Activated CD4-positive, alpha-beta T cell treated with anti-CD3 and anti-CD28 coated beads for 36 hours (primary cell): ENCODE data around the gene HAAO. TPM values are rescaled to one million over a fixed set of nuclear protein-coding genes. Genes with fewer than 3 reads are reported as not detected.

Source experiments
- ATAC-seq: fragments of 200-7000 bp; cut with Tn5 transposase; one replicate; pipeline ENCODE4 v1.10.0; 2021; ENCODE audit warnings: mild to moderate bottlenecking, moderate library complexity
- CTCF ChIA-PET: fragments of 350-600 bp; sonication (Branson Sonifier 250); formaldehyde crosslinking; loops from one replicate; lab custom pipeline; 2021; ENCODE audit warnings: antibody characterized with exemption; lab: Charles Lee
- POLR2A ChIA-PET: fragments of 350-600 bp; sonication (Branson Sonifier 250); formaldehyde crosslinking; loops from one replicate; lab custom pipeline; 2021; ENCODE audit warnings: antibody characterized with exemption, inconsistent platforms; lab: Charles Lee
- DNase-seq: peaks from one replicate; pipeline ENCODE4 v3.0.0-alpha.2; 2020
- H3K27ac Mint-ChIP-seq: one replicate; pipeline ENCODE4 v1.8.0; 2021; ENCODE audit warnings: mixed read lengths
- H3K27me3 Mint-ChIP-seq: one replicate; pipeline ENCODE4 v1.8.0; 2021; ENCODE audit warnings: mixed read lengths
- H3K36me3 Mint-ChIP-seq: one replicate; pipeline ENCODE4 v1.8.0; 2021; ENCODE audit warnings: low read depth, mixed read lengths
- H3K4me1 Mint-ChIP-seq: one replicate; pipeline ENCODE4 v1.8.0; 2021; ENCODE audit warnings: mixed read lengths
- H3K4me3 Mint-ChIP-seq: one replicate; pipeline ENCODE4 v1.8.0; 2021; ENCODE audit warnings: mild to moderate bottlenecking, moderate library complexity, mixed read lengths
- H3K9me3 Mint-ChIP-seq: one replicate; pipeline ENCODE4 v1.8.0; 2021; ENCODE audit warnings: low read depth, mixed read lengths
- intact Hi-C, 2 experiments: fragments of 100-400 bp; cut with DNase I in 1 of 2; cut with micrococcal nuclease in 1 of 2; formaldehyde crosslinking; loops; one replicate each; pipeline versions ENCODE4 v1.14.2 to v1.15.1; 2022 to 2024; cut with DNase I, micrococcal nuclease
- total RNA-seq, 2 experiments: library from RNA; stranded (reverse); gene quantifications; one replicate each; pipeline ENCODE4 v1.2.3, GENCODE V29; 2021

Gene HAAO
- total RNA-seq, 2 experiments from 2014 or later: 0.86 to 1.2 TPM

- no peak overlapping the region for H3K4me3 Mint-ChIP-seq
- POLR2A ChIA-PET: interaction anchor here (1.2 kb wide), 1 partner anchor 9 kb away, joined by 5 read pairs; no protein-coding TSS in a partner anchor
- no peak for ATAC-seq
- H3K27me3 Mint-ChIP-seq: peaks cover 5% of the 10 kb centered on the region
- no peak overlapping the region for H3K27ac Mint-ChIP-seq
- CTCF ChIA-PET: interaction anchor here (1.6 to 1.9 kb wide), 2 partner anchors 9 to 12 kb away, joined by 6 to 14 read pairs; no protein-coding TSS in a partner anchor
- no peaks in the 10 kb centered on the region for H3K36me3 Mint-ChIP-seq
- no peak for DNase-seq
- intact Hi-C loops: no loop called here
- H3K4me1 Mint-ChIP-seq: peaks cover 14% of the 10 kb centered on the region
- H3K9me3 Mint-ChIP-seq: no peaks in the 10 kb centered on the region
Observed at GRCh38 chr2:42801381-42801780, 9.0 kb upstream of the HAAO start.

DNA sequence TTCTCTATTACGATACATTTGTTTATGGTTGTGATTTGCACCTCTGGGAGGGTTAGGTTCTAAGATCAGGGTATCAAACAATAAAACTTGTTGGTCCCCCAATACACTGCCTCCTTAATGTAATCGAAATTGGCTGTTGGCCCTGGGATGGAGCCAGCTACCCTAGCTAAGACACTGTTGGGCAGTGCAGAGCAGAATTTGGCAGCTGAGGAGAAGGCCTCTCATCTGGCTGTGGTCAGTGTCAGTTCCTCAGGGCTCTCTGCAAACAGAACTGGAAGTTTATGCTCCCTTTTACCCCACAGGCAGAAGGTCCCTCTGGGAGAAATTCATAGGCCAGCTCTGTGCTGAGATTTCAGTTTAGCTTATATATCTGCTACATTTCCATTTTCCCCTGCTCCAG, 8.6 kb upstream of the HAAO start:
- no peak for DNase-seq
- intact Hi-C loops: no loop called here
- ATAC-seq: no peak
- peaks cover 16% of the 10 kb centered on the region for H3K4me1 Mint-ChIP-seq
- H3K27me3 Mint-ChIP-seq: peaks cover 5% of the 10 kb centered on the region
- POLR2A ChIA-PET: interaction anchor here (1.2 kb wide), 1 partner anchor 9 kb away, joined by 5 read pairs; no protein-coding TSS in a partner anchor
- no peak overlapping the region for H3K27ac Mint-ChIP-seq
- CTCF ChIA-PET: interaction anchor here (1.0 to 1.9 kb wide), 3 partner anchors 9 to 289 kb away, joined by 3 to 14 read pairs (median 6); no protein-coding TSS in a partner anchor
- H3K9me3 Mint-ChIP-seq: no peaks in the 10 kb centered on the region
- no peaks in the 10 kb centered on the region for H3K36me3 Mint-ChIP-seq
- no peak overlapping the region for H3K4me3 Mint-ChIP-seq

DNA sequence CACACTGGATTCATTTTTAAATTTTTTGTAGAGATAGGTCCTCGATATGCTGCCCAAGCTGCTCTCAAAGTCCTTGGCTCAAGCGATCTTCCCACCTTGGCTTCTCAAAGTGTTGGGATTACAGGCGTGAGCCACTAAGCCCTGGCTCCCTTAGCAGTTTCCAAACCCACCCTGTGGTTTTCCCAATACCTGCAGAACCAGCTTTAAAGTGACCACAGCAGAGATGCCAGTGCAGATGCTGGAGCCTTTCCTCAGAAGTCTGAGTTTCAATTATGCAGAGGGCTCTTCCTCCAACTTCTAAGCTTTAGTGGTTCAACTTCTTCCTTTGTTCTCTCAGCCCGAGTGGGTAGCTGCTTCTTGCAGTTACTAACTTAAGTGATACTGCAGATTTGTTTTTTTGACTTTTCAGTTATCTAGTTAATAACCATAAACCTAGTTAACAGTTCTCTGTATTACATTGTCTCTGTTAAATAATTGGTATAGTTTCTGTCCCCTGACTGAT, 8.1 kb upstream of the HAAO start:
- H3K4me3 Mint-ChIP-seq: no peak overlapping the region
- H3K9me3 Mint-ChIP-seq: no peaks in the 10 kb centered on the region
- ATAC-seq: no peak
- intact Hi-C loops: no loop called here
- POLR2A ChIA-PET: interaction anchor here (1.2 kb wide), 1 partner anchor 10 kb away, joined by 5 read pairs; no protein-coding TSS in a partner anchor
- no peak for DNase-seq
- peaks cover 4% of the 10 kb centered on the region for H3K27me3 Mint-ChIP-seq
- CTCF ChIA-PET: interaction anchor here (0.9 to 1.9 kb wide), 4 partner anchors 10 to 288 kb away, joined by 3 to 14 read pairs (median 4); no protein-coding TSS in a partner anchor
- H3K27ac Mint-ChIP-seq: no peak overlapping the region
- no peaks in the 10 kb centered on the region for H3K36me3 Mint-ChIP-seq
- H3K4me1 Mint-ChIP-seq: peaks cover 21% of the 10 kb centered on the region

DNA sequence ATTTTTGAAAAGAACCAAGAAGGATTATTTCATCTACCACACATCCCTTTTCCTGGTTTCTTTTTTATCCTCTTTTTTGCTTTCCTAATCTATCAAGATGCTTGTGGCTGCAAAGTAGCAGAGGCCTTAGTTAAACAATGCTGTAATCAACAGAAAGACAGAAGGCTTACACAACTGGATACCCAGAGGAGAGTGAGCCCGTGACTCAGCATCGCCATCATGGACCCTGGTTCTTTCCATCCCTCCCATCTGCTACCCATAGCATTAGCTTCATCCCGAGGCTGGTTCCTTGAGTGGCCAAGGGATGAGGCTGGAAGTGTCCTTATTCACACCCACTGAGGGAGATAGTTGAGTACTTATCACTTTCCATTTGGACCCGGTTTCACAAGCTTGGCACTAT, 7.5 kb upstream of the HAAO start:
- no peak for DNase-seq
- POLR2A ChIA-PET: interaction anchor here (0.7 to 1.2 kb wide), 2 partner anchors 11 to 95 kb away, joined by 3 to 5 read pairs; no protein-coding TSS in a partner anchor
- intact Hi-C loops: no loop called here

DNA sequence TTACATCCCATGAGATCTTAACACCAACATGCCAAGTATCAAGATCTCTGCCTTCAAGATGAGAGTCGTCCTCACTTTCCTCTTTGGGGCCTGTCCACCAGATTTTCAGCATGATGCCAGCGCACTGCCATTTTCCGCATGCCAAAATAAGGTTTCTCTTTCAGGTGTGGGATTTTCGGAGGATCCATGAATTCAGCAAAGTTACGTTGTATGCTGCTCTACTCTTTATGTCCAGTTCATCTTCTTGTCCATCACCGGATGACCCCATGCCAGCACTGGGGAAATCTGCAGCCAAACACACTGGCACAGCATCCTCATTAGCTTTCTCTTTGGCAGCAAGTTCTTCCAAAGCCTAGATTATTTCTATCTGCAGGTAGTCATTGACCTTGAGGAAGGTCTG, 4.9 kb upstream of the HAAO start:
- H3K4me3 Mint-ChIP-seq: no peak overlapping the region
- intact Hi-C loops: no loop called here
- ChIA-PET POLR2A (interaction anchor here (2.3 kb wide), 1 partner anchor 13 kb away, joined by 8 read pairs; no protein-coding TSS in a partner anchor), CTCF (interaction anchor here (1.0 to 2.1 kb wide), 2 partner anchors 12 to 14 kb away, joined by 4 to 16 read pairs; no protein-coding TSS in a partner anchor)
- ATAC-seq: no peak
- peaks cover 17% of the 10 kb centered on the region for H3K27me3 Mint-ChIP-seq
- no peaks in the 10 kb centered on the region for H3K9me3 Mint-ChIP-seq
- DNase-seq: no peak
- no peaks in the 10 kb centered on the region for H3K36me3 Mint-ChIP-seq
- peaks cover 33% of the 10 kb centered on the region for H3K4me1 Mint-ChIP-seq
- H3K27ac Mint-ChIP-seq: no peak overlapping the region

More for the DNA sequence above, 7.5 kb upstream of the HAAO start:
- Mint-ChIP-seq H3K27ac (no peak overlapping the region), H3K4me3 (no peak overlapping the region), H3K9me3 (no peaks in the 10 kb centered on the region), H3K27me3 (peaks cover 4% of the 10 kb centered on the region), H3K4me1 (peaks cover 22% of the 10 kb centered on the region), H3K36me3 (no peaks in the 10 kb centered on the region)
- ATAC-seq: no peak
- CTCF ChIA-PET: interaction anchor here (0.9 to 1.9 kb wide), 3 partner anchors 10 to 288 kb away, joined by 3 to 14 read pairs (median 3); no protein-coding TSS in a partner anchor

- peaks cover 23% of the 10 kb centered on the region for H3K27me3 Mint-ChIP-seq
- H3K36me3 Mint-ChIP-seq: peaks cover 1% of the 10 kb centered on the region
- no peaks in the 10 kb centered on the region for H3K9me3 Mint-ChIP-seq
- no peak overlapping the region for H3K4me3 Mint-ChIP-seq
- POLR2A ChIA-PET: interaction anchor here (2.3 kb wide), 1 partner anchor 14 kb away, joined by 8 read pairs; no protein-coding TSS in a partner anchor
- peaks cover 39% of the 10 kb centered on the region for H3K4me1 Mint-ChIP-seq
- intact Hi-C loops: no loop called here
- H3K27ac Mint-ChIP-seq: no peak overlapping the region
- ATAC-seq (no peak), DNase-seq (no peak)
- CTCF ChIA-PET: interaction anchor here (0.6 to 2.1 kb wide), 4 partner anchors 14 to 42 kb away, joined by 3 to 16 read pairs (median 3); no protein-coding TSS in a partner anchor
Observed at GRCh38 chr2:42796427-42797248, 4.3 kb upstream of the HAAO start.

GRCh38 chr2:42795841-42796301, 3.5 kb upstream of the HAAO start:
- H3K27me3 Mint-ChIP-seq: peaks cover 30% of the 10 kb centered on the region
- intact Hi-C loops: no loop called here
- CTCF ChIA-PET: interaction anchor here (0.6 to 2.1 kb wide), 4 partner anchors 15 to 41 kb away, joined by 3 to 16 read pairs (median 3); no protein-coding TSS in a partner anchor

GRCh38 chr2:42795275-42795674, 2.9 kb upstream of the HAAO start:
- ATAC-seq (no peak), DNase-seq (no peak)
- Mint-ChIP-seq H3K4me3 (no peak overlapping the region), H3K27me3 (peaks cover 33% of the 10 kb centered on the region), H3K9me3 (no peaks in the 10 kb centered on the region), H3K27ac (no peak overlapping the region), H3K4me1 (peaks cover 37% of the 10 kb centered on the region), H3K36me3 (peaks cover 1% of the 10 kb centered on the region)
- ChIA-PET CTCF (interaction anchor here (1.2 to 2.1 kb wide), 2 partner anchors 16 to 17 kb away, joined by 3 to 16 read pairs; no protein-coding TSS in a partner anchor), POLR2A (interaction anchor here (2.3 kb wide), 1 partner anchor 15 kb away, joined by 8 read pairs; no protein-coding TSS in a partner anchor)
- intact Hi-C loops: no loop called here

More at GRCh38 chr2:42795841-42796301, 3.5 kb upstream of the HAAO start:
- no peak for DNase-seq
- peak overlapping the region; percentile 18 for H3K27ac Mint-ChIP-seq
- no peak overlapping the region for H3K4me3 Mint-ChIP-seq
- peaks cover 43% of the 10 kb centered on the region for H3K4me1 Mint-ChIP-seq
- POLR2A ChIA-PET: interaction anchor here (2.3 kb wide), 1 partner anchor 15 kb away, joined by 8 read pairs; no protein-coding TSS in a partner anchor
- peaks cover 1% of the 10 kb centered on the region for H3K36me3 Mint-ChIP-seq
- H3K9me3 Mint-ChIP-seq: no peaks in the 10 kb centered on the region
- no peak for ATAC-seq

DNA sequence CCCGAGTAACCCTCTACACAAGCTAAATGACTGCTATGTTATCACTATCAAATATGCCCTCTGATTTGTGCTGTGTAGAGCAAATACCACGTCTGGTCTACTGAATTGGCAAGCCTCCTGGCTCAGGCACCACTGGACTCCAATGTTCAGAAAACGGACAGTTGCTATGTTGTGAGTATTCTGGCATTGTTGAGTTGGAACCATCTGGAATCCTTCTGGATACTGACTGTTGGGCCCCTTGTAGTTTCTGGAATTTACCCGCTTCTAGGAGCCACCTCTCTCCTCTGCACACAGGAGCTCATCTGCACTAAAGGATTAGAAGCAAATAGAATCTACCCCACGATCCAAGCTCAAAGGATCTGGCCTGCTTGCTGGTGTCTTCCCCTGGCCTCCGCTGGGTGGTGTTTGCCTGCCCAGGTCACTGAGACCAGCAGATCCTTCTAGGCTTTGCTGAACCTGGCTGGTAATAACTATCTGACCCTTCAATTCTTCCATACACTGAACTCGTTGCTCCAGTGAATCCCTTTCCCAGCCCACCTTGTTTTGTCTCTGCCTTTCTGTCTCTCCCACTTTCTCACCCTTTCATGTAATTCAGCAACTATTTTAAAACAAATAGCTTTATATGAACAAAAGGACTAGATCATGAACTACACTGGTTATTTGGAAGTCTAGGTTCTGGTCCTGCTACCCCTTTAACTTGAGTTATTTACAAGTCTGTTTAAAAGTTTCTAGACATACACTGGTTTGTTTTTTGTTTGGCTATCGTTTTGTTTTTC, 2.1 kb upstream of the HAAO start:
- Mint-ChIP-seq H3K36me3 (peaks cover 1% of the 10 kb centered on the region), H3K27me3 (peaks cover 33% of the 10 kb centered on the region), H3K4me1 (peaks cover 37% of the 10 kb centered on the region), H3K4me3 (no peak overlapping the region), H3K27ac (no peak overlapping the region), H3K9me3 (no peaks in the 10 kb centered on the region)
- intact Hi-C loops: no loop called here
- no peak for ATAC-seq
- POLR2A ChIA-PET: interaction anchor here (1.1 kb wide), 1 partner anchor 15 kb away, joined by 3 read pairs; no protein-coding TSS in a partner anchor
- DNase-seq: no peak
- CTCF ChIA-PET: no interaction called here
